ENCODE results near the gene TXNRD3.

- TF ChIP-seq POLR2A (IDR thresholded peaks at IDR 0.05), result no peak
- TF ChIP-seq, protein P1, sequence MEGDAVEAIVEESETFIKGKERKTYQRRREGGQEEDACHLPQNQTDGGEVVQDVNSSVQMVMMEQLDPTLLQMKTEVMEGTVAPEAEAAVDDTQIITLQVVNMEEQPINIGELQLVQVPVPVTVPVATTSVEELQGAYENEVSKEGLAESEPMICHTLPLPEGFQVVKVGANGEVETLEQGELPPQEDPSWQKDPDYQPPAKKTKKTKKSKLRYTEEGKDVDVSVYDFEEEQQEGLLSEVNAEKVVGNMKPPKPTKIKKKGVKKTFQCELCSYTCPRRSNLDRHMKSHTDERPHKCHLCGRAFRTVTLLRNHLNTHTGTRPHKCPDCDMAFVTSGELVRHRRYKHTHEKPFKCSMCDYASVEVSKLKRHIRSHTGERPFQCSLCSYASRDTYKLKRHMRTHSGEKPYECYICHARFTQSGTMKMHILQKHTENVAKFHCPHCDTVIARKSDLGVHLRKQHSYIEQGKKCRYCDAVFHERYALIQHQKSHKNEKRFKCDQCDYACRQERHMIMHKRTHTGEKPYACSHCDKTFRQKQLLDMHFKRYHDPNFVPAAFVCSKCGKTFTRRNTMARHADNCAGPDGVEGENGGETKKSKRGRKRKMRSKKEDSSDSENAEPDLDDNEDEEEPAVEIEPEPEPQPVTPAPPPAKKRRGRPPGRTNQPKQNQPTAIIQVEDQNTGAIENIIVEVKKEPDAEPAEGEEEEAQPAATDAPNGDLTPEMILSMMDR (IDR thresholded peaks at IDR 0.05), result no peak
Measured at GRCh38 chr3:126630020-126630419, 24.9 kb downstream of the TXNRD3 start.
